Neuronal stem cell (in vitro differentiated cells): ENCODE measurements around the gene TP73. TPM values are rescaled to one million over a fixed set of nuclear protein-coding genes. Genes with fewer than 3 reads are reported as not detected.
A peak's percentile ranks its signal among the peaks of the same experiment; 100 is the strongest.

Source experiments
- DNase-seq: peaks from one replicate; pipeline ENCODE4 v3.0.0-alpha.2; 2013; ENCODE audit warnings: low spot score
- H2AFZ ChIP-seq: one replicate; pipeline ENCODE4 v1.6.1; 2013; ENCODE audit warnings: mild to moderate bottlenecking, low read length, inconsistent platforms
- H2AK5ac ChIP-seq: 2 replicates; pipeline ENCODE4 v1.6.1; 2013; ENCODE audit warnings: low read depth, mild to moderate bottlenecking, inconsistent platforms, low read length, moderate library complexity, mixed read lengths
- H2BK120ac ChIP-seq: 2 replicates; pipeline ENCODE4 v1.6.1; 2013; ENCODE audit warnings: low read depth, mild to moderate bottlenecking, inconsistent platforms, low read length, moderate library complexity, mixed read lengths
- H2BK12ac ChIP-seq: one replicate; pipeline ENCODE4 v1.6.1; 2013; ENCODE audit warnings: low read length, inconsistent platforms
- H2BK15ac ChIP-seq: 2 replicates; pipeline ENCODE4 v1.6.1; 2013; ENCODE audit warnings: mild to moderate bottlenecking, low read length, inconsistent platforms, mixed read lengths
- H2BK5ac ChIP-seq: one replicate; pipeline ENCODE4 v1.6.1; 2013; ENCODE audit warnings: inconsistent platforms, mild to moderate bottlenecking, low read length, moderate library complexity
- H3K14ac ChIP-seq: one replicate; pipeline ENCODE4 v1.6.1; 2013; ENCODE audit warnings: low read length, inconsistent platforms
- H3K18ac ChIP-seq: 2 replicates; pipeline ENCODE4 v1.6.1; 2013; ENCODE audit warnings: low read length, inconsistent platforms
- H3K23ac ChIP-seq: 2 replicates; pipeline ENCODE4 v1.6.1; 2013; ENCODE audit warnings: low read depth, mild to moderate bottlenecking, mixed read lengths, low read length, inconsistent platforms; ENCODE audit not compliant: poor library complexity
- H3K27ac ChIP-seq: replicated peaks from 3 replicates; pipeline ENCODE4 v1.5.1; 2013; ENCODE audit warnings: low read length, inconsistent platforms
- H3K27me3 ChIP-seq, 3 experiments: 2 replicates each; pipeline ENCODE4 v1.6.1; 2013; ENCODE audit warnings: low read length in 3 of 3, mild to moderate bottlenecking in 2 of 3, inconsistent platforms in 1 of 3, low read depth in 1 of 3, mixed read lengths in 1 of 3, moderate library complexity in 1 of 3; ENCODE audit not compliant: control insufficient read depth in 3 of 3, insufficient read depth in 3 of 3
- H3K36me3 ChIP-seq, 2 donors: replicated peaks in 1 of 2; 2 replicates each; pipeline ENCODE4 v1.6.1; 2013; ENCODE audit warnings: low read length in 2 of 2; ENCODE audit not compliant: control insufficient read depth in 2 of 2, insufficient read depth in 2 of 2
- H3K4ac ChIP-seq: 2 replicates; pipeline ENCODE4 v1.6.1; 2013; ENCODE audit warnings: inconsistent platforms, mild to moderate bottlenecking, low read length, moderate library complexity
- H3K4me1 ChIP-seq, 2 donors: 1 replicate in 1 of 2; 2 replicates in 1 of 2; pipeline ENCODE4 v1.6.1; 2013; ENCODE audit warnings: low read length in 2 of 2, low read depth in 1 of 2; ENCODE audit not compliant: control insufficient read depth in 2 of 2, insufficient read depth in 1 of 2
- H3K4me2 ChIP-seq: one replicate; pipeline ENCODE4 v1.6.1; 2013; ENCODE audit warnings: mild to moderate bottlenecking, low read length, inconsistent platforms; ENCODE audit not compliant: insufficient read depth, poor library complexity, severe bottlenecking
- H3K4me3 ChIP-seq, 2 donors: 2 replicates each; pipeline ENCODE4 v1.5.1; 2013; ENCODE audit warnings: low read length in 2 of 2, mild to moderate bottlenecking in 2 of 2, inconsistent platforms in 1 of 2, moderate library complexity in 1 of 2
- H3K79me1 ChIP-seq: one replicate; pipeline ENCODE4 v1.6.1; 2013; ENCODE audit warnings: low read depth, mild to moderate bottlenecking, inconsistent platforms, low read length, moderate library complexity
- H3K9ac ChIP-seq: one replicate; pipeline ENCODE4 v1.6.1; 2013; ENCODE audit warnings: mild to moderate bottlenecking, low read depth, low read length, inconsistent platforms; ENCODE audit not compliant: poor library complexity
- H3K9me3 ChIP-seq, 2 donors: replicated peaks in 1 of 2; 2 replicates each; pipeline versions ENCODE3 to v1.6.1; 2013; ENCODE audit warnings: low read length in 2 of 2, mild to moderate bottlenecking in 2 of 2, inconsistent platforms in 1 of 2, low read depth in 1 of 2, mixed read lengths in 1 of 2, moderate library complexity in 1 of 2; ENCODE audit not compliant: control insufficient read depth in 2 of 2, insufficient read depth in 1 of 2
- H4K8ac ChIP-seq: one replicate; pipeline ENCODE4 v1.6.1; 2013; ENCODE audit warnings: low read depth, mild to moderate bottlenecking, inconsistent platforms, low read length, moderate library complexity
- H4K91ac ChIP-seq: one replicate; pipeline ENCODE4 v1.6.1; 2013; ENCODE audit warnings: low read length, low read depth, mild to moderate bottlenecking, inconsistent platforms; ENCODE audit not compliant: poor library complexity
- WGBS, 2 donors: extraction: QIAGEN DNeasy Blood & Tissue Kit; methylation state at CpG; one replicate each; pipeline ENCODE4 v1.1.7; 2013; ENCODE audit warnings: missing lambda C conversion rate in 2 of 2, mixed read lengths in 1 of 2; ENCODE audit not compliant: insufficient read length in 2 of 2, insufficient replicate concordance in 1 of 2; ENCODE audit errors: extremely low coverage in 2 of 2; 5-methylcytosine and 5-hydroxymethylcytosine counted together
- small RNA-seq: library from polyadenylated mRNA; stranded (forward); fragments of <200 nt; extraction: miRNeasy Mini kit (QIAGEN cat#:217004); gene quantifications from one replicate; pipeline ENCODE3, GENCODE V24; 2013; ENCODE audit not compliant: insufficient read depth

TP73 gene

DNA sequence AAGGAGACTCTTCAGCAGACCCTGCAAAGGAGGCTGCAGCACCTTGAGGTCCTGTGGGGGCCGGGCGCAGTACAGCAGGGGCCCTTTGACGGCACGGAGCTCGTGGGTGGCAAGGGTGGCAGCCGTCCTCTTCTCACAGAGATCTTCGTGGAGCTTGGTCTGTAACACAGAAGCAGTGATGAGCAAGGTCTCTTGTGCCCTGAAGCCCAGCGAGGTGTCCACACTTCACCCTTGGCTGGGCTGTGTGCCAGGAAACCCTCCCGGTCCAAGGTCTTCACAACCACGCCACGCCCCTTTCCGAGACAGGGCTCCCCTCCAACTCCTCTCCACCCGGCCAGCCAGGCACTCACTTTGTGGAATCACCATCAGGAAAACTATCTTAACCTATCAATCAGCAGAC lies 132.7 kb downstream of the TP73 start:
- DNase-seq, result no peak
- H3K79me1 ChIP-seq, result peaks cover 16% of the 10 kb centered on the region
- no CpG with 5 or more reads among the region's 13 CpGs for WGBS, 2 donors
- H2AFZ ChIP-seq, result no peak overlapping the region
- H2BK12ac ChIP-seq, result no peak overlapping the region
- H2BK5ac ChIP-seq, result no peak overlapping the region
- H3K4me1 ChIP-seq, result no peaks in the 10 kb centered on the region
- peaks cover 0 to 2% of the 10 kb centered on the region in 2 donors for H3K9me3 ChIP-seq
- H3K9ac ChIP-seq, result no peak overlapping the region
- no peak overlapping the region for H3K4me2 ChIP-seq
- peaks cover 42 to 95% of the 10 kb centered on the region in 2 donors for H3K36me3 ChIP-seq
- no peak overlapping the region for H2AK5ac ChIP-seq
- no peak overlapping the region for H3K14ac ChIP-seq
- H4K8ac ChIP-seq, result no peak overlapping the region
- no peaks in the 10 kb centered on the region for H3K27me3 ChIP-seq
- peak overlapping the region; percentile 3 for H3K23ac ChIP-seq
- no peak overlapping the region for H3K27ac ChIP-seq
- H3K4ac ChIP-seq, result no peak overlapping the region
- H3K4me3 ChIP-seq, result no peak overlapping the region
- H2BK120ac ChIP-seq, result no peak overlapping the region
- H4K91ac ChIP-seq, result no peak overlapping the region
- H3K18ac ChIP-seq, result no peak overlapping the region
- no peak overlapping the region for H2BK15ac ChIP-seq

DNA sequence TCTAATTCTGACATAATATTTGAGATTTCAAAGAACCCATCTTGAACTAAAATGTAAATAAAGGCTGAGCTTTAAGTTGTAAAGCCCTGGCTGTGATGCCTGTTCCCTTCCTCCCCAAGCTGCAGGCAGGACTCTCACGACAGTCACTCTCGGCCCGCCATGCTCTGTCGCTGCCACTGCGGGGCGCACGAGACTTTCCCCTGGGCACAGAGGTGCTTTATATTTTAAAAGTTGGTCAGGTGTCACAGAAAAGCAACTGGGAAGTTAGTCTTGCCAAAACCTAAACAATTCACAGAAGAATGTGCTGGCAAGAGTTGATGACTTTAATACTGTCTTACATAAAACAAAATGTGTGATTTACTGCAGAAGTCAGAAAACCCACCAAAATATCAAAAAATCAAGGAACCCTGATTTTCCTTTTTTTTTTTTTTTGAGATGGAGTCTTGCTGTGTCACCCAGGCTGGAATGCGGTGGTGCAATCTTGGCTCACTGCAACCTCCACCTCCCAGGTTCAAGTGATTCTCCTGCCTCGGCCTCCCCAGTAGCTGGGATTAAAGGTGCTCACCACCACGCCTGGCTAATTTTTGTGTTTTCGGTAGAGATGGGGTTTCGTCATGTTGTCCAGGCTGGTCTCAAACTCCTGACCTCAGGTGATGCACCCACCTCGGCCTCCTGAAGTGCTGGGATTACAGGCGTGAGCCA lies 133.3 kb downstream of the TP73 start:
- H3K27me3 ChIP-seq, result no peaks in the 10 kb centered on the region
- no peak overlapping the region for H2BK12ac ChIP-seq
- no peak overlapping the region for H2AK5ac ChIP-seq
- no peak overlapping the region for H3K4me3 ChIP-seq
- H3K79me1 ChIP-seq, result peaks cover 19% of the 10 kb centered on the region
- H3K23ac ChIP-seq, result no peak overlapping the region
- H2BK15ac ChIP-seq, result no peak overlapping the region
- peaks cover 39 to 89% of the 10 kb centered on the region in 2 donors for H3K36me3 ChIP-seq
- H3K4ac ChIP-seq, result no peak overlapping the region
- H4K8ac ChIP-seq, result no peak overlapping the region
- no peak overlapping the region for H3K9ac ChIP-seq
- no peak overlapping the region for H2BK120ac ChIP-seq
- WGBS, 2 donors, result no CpG with 5 or more reads among the region's 14 CpGs
- peaks cover 0 to 2% of the 10 kb centered on the region in 2 donors for H3K9me3 ChIP-seq
- H2AFZ ChIP-seq, result no peak overlapping the region
- DNase-seq, result no peak
- no peak overlapping the region for H2BK5ac ChIP-seq
- H4K91ac ChIP-seq, result no peak overlapping the region
- H3K14ac ChIP-seq, result no peak overlapping the region
- no peak overlapping the region for H3K18ac ChIP-seq
- H3K4me2 ChIP-seq, result no peak overlapping the region
- no peaks in the 10 kb centered on the region for H3K4me1 ChIP-seq
- H3K27ac ChIP-seq, result no peak overlapping the region

Small RNAs within 50 kb of the gene (small RNA-seq; reads per million reads assigned to genes)
- gene RF02197, result not detected
- not detected for gene RN7SL574P
